PC-3 (cell line): ENCODE data around the gene GABRA5.

Experiments
- CTCF ChIP-seq: fragments of 300-600 bp; sonication (generic); conservative IDR thresholded peaks from 2 replicates; pipeline ENCODE4 v1.5.1; 2017; ENCODE audit warnings: antibody characterized with exemption, low read depth, mild to moderate bottlenecking, low read length
- EZH2phosphoT487 ChIP-seq: fragments of 300-600 bp; sonication (generic); IDR thresholded peaks from 2 replicates; pipeline ENCODE4 v1.6.1; 2018; ENCODE audit warnings: mild to moderate bottlenecking, antibody characterized with exemption, low read length, borderline replicate concordance

- TF ChIP-seq CTCF = no peak
- no peak for TF ChIP-seq EZH2phosphoT487
Measured at GRCh38 chr15:26854435-26854834, 12.4 kb upstream of the GABRA5 start.
